NCI-H524 treated with DMSO at 0.1 percent for 48 hours (cell line): ENCODE measurements around the gene GLIS1.
"Not testable (repeated sequence)": the region's sequence is repeated elsewhere in the genome, so short reads cannot be mapped to it uniquely, and the experiment has no call there.

Experiments
- DNase-seq: peaks from one replicate; lab custom pipeline; 2025; lab: John Stamatoyannopoulos, UW

The GLIS1 gene

DNA sequence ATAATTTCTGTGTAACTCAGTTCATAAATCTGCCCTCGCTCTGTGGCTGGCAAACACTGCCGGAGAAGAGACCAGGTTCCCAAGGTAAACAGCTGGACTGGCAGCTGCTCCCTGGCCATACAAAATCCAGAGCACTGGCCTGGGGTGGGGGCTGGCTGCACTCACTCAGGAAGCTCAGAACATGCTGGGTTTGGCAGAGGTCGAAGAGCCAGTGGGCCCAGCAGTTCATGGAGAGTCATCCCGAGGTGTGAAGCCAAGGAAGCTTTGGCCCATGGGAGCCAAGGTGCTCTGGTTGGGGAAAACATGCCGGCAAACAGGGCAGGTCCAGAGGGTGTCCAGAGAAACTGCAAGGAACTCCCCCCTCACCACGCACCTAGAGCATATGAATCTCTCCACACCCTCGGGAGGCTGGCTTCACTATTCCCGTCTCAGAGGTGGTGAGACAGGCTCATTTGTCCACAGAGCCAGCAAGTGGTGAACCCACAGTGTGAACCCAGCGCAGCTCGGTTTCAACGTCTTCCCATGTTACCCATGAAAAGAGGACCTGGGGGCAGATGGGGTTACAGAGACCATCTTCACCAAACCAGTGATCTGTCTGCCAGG lies 177.4 kb downstream of the GLIS1 start:
- no peak for DNase-seq

GRCh38 chr1:53560581-53561502 lies 178.1 kb downstream of the GLIS1 start:
- DNase-seq: no peak

GRCh38 chr1:53559854-53560580 lies 178.9 kb downstream of the GLIS1 start:
- DNase-seq: no peak

DNA sequence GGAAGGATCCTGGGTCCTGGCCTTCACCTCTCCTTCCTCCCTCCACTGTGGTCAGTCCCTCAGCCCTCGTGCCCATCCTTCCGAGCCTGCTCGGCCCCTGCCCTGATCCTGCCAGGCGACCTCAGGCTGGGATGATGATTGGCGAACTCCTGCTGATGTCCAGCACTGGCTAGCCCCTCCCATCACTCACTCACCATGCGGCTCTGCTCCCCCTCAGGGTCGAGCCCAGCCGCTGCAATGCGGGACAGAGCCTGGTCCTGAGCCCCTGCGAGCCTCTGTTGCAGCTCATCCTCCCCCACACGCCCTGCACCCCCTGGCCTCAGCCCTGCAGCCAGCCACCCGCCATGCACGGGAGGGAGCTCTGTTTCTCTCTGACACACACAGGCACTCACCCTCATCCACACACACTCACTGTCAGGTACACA lies 179.6 kb downstream of the GLIS1 start:
- DNase-seq: no peak

- DNase-seq: no peak
These were observed 180.1 kb downstream of the GLIS1 start for GRCh38 chr1:53558739-53559315.

DNA sequence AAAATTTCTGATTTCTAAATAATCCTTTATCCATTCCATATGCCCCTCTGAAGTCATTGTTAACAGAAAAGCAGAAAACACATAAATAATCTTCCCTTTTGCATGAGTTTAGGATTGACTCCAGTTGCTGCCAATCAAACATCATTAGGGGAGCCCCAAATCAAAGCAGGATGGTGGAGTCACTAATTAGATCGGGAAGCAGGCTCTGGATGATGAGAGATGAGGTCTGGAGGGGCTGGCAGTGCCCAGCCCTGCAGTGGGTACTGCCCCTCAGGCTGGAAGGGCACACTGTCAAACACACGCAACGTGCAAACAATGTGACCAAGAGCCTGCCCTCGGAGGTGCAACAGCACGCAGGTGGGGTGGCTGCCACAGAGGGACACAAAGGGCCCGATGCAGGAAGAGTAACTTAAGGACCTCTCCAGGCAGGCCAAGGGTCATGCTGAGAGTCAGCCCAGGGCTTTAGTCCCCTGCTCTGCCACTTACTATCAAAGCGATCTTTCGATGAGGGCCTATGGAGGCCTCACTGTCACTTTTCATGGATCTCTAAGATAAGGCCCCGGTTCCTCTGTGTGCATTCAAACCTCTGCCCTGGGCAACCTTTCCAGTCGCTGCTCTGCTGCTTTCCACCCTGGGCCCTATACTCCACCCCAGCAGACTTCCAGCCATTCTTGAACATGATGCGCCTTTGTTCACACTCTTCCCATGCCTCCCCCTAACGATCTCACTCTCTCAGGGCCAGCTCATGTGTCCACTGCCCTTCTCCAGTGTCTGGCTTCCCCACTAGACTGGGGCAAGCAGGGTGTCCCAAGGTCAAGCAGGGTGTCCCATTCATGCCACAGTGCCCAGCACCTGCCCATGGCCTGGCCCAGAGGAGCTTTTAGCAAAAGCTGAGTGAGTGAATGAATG lies 180.9 kb downstream of the GLIS1 start:
- DNase-seq: no peak

DNA sequence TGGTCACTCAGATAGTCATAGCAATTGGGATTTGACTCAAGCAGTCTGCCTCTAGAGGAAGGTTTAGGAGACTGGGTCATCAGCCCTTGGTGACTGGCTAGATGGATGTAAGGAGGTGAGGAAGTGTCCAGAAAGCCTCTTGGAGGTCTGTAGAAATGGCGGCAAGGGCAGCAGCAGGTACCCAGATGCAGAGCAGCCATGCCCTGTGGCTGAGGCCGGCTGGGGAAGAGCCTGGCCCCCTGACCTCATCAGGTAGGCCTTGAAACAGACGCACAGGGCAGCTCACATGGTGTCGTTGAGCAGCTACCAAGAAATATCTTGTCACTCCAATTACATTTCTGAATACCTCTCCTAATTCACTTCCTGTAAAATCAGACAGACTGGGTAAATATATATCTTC lies 181.6 kb downstream of the GLIS1 start:
- DNase-seq: no peak

GRCh38 chr1:53556657-53557227 lies 182.2 kb downstream of the GLIS1 start:
- no peak for DNase-seq

DNA sequence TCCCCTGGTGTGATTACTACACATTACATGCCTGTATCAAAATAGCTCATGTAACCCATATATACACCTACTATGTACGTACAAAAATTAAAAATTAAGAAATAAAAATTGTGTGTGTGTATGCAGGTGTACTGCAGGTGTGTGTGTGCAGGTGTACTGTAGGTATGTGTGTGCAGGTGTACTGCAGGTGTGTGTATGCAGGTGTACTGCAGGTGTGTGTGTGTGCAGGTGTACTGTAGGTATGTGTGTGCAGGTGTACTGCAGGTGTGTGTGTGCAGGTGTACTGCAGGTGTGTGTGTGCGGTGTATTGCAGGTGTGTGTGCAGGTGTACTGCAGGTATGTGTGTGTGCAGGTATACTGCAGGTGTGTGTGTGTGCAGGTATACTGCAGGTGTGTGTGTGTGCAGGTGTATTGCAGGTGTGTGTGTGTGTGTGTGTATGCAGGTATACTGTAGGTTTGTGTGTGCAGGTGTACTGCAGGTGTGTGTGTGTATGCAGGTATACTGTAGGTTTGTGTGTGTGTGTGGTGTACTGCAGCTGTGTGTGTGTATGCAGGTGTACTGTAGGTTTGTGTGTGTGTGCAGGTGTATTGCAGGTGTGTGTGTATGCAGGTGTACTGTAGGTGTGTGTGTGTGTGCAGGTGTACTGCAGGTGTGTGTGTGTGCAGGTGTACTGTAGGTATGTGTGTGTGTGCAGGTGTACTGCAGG lies 183.2 kb downstream of the GLIS1 start:
- DNase-seq: not testable (repeated sequence)

DNA sequence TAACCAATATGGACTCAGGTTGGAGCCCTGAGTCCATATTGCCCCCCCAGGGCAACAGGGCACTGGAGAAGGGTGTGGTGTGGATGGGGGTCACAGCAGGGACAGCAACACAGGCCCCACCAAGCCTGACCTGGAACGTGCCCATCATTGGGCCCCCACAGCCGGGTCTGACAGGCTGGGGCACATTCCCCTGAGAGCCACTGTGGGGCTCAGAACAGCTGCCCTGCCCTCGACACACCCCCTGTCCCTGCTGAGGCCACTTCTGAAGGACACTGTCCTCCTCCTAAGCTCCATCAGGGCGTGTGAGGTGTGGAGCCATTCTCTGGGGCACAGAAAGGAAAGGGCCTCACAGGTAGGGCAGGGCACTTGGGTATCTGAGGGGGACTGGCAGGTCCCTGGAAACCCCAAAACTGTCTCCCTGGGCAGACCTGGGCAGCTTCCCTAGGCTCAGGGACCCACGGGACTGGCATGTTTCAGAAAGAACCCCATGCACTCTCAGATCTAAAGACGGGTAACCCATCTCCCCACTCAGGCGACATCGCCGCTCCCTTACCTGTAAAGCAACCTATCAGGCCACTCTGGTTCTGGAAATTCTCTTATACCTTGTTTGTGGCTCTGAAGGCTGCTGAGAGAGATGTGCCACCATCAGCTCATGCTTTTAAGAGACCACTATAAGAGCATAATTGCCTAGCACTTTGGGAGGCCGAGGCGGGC lies 184.2 kb downstream of the GLIS1 start:
- no peak for DNase-seq

DNA sequence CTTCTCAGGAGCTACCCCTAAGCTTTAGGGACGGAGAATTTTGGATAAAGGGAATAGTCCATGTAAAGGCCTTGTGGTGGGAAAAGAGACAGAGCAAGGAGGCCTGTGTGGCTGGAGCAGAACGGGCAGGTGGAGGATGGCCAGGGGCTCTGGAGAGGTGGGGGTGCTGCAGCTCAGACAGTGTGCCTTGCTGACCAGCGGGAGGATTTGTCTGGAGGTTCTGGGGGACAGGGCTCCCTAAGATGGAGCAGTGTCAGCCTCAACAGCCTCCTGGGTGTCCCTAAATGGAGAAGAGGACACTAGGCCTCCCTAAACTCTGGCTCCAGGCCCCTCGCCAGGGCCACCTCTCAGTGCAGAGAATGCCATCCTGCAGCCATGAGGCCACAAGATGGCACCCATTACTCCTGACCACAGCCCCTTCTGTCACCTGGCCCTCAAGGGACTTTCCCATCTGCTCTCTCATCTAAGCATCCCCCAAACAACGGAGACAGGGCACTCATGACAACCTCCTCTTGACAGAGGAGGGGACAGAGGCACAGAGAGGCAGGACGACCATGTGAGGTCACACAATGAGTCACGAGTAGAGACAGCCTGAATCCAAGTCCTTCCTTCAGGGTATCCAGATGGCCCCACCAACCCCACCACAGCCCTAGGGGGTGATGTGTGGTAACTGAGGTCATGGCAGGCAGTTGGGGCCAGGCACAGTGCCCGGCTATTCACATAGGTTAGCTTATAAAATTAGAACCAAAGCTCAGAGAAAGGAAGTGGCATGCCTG lies 185.0 kb downstream of the GLIS1 start:
- DNase-seq: peak; percentile 61

GRCh38 chr1:53552981-53553733 lies 185.8 kb downstream of the GLIS1 start:
- DNase-seq: no peak

DNA sequence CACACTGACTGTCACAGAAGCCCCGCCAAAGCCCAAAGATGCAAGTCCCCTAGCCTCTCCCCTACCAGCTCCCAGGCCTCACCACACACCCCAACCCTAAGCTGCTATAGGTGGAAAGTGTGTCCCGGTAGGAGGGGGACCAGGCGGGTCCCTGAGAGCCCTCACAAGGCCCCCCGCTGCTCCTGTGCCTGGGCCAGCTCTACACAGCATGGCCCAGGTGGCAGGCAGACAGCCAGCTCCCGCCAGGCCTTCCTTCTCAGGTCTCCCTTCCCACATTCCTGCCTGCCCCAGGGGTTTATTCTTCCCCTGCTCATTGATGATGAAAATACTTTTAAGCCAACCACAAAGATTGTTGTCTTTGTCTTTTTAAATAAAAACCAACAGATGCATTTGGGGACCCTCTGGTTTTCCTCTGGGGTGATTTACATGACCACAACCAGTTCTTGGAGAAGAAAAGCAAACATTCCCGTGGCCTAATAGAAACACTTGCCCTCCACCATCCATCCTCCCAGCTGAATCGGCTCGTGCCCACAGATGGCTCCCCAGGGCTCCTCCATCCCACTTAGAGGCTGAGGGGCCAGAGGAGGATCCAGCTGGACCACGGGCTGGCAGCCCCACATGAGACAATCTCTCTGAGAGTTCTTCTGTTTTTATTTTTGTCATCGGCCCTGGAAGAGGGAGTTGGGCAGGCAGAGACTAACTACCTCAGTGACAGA lies 186.7 kb downstream of the GLIS1 start:
- DNase-seq: no peak

- no peak for DNase-seq
These were observed 187.5 kb downstream of the GLIS1 start for GRCh38 chr1:53551428-53551995.

DNA sequence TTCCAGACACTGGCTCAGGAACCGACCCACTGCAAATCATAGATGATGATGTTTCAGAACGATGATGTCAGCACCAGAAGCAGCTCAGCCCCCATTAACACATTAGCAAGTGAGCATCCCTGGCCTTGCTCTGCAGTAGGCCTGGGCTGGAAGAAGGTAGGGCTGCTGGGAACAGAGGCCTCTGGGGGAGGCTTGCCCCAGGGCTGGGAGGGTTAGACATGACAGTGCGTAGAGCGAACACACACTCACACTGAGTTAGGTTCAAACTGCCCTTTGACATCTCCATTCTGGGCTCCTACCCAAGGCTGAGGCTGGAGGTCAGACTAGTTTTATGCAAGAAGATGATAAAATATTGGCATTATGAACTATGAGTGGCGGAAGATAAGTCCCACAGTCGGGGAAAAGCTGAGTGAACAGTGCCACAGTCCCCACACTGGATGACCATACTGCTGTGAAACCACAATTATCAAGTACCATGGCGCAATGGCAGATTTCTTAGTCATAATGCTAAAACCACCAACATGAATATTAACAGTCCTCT lies 188.7 kb downstream of the GLIS1 start:
- DNase-seq: no peak

GRCh38 chr1:53549781-53550180 lies 189.2 kb downstream of the GLIS1 start:
- no peak for DNase-seq

DNA sequence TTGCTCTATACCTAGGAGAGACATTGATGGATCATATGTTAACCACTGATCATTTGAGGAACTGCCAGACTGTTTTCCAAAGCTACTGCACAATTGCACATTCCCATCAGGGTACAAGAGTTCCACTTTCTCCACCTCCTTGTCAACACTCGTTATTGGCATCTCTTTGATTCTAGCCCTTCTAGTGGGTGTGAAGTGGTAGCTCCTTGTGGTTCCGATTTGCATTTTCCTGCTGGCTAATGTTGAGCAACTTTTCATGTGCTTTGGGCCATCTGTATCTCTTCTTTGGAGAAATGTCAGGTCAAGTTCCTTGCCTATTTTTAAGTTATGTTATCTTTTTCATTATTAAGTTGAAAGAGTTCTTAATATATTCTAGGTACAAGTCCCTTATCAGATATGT lies 189.7 kb downstream of the GLIS1 start:
- no peak for DNase-seq
